ENCODE data around the gene ATOH8.
A peak's percentile ranks its signal among the peaks of the same experiment; 100 is the strongest.

ATOH8 gene

GRCh38 chr2:85718885-85719492, 34.8 kb upstream of the ATOH8 start:
- DNase-seq (ENCODE audit: extremely low read depth in 1 of 2, low read depth in 1 of 2): no peak

- no peak for DNase-seq (ENCODE audit: extremely low read depth in 1 of 2, low read depth in 1 of 2)
Measured at GRCh38 chr2:85719609-85720240, 34.1 kb upstream of the ATOH8 start.

GRCh38 chr2:85720533-85720932, 33.3 kb upstream of the ATOH8 start:
- DNase-seq (ENCODE audit: extremely low read depth in 1 of 2, low read depth in 1 of 2): no peak

GRCh38 chr2:85721641-85722040, 32.1 kb upstream of the ATOH8 start:
- DNase-seq (ENCODE audit: extremely low read depth in 1 of 2, low read depth in 1 of 2): no peak

- DNase-seq (ENCODE audit: extremely low read depth in 1 of 2, low read depth in 1 of 2): no peak
Measured at GRCh38 chr2:85722519-85722918, 31.3 kb upstream of the ATOH8 start.

GRCh38 chr2:85723707-85724360, 30.0 kb upstream of the ATOH8 start:
- DNase-seq (ENCODE audit: extremely low read depth in 1 of 2, low read depth in 1 of 2): no peak

- no peak for DNase-seq (ENCODE audit: extremely low read depth in 1 of 2, low read depth in 1 of 2)
Measured at GRCh38 chr2:85724731-85725181, 29.0 kb upstream of the ATOH8 start.

GRCh38 chr2:85725451-85725850, 28.3 kb upstream of the ATOH8 start:
- DNase-seq (ENCODE audit: extremely low read depth in 1 of 2, low read depth in 1 of 2): no peak

- no peak for DNase-seq (ENCODE audit: extremely low read depth in 1 of 2, low read depth in 1 of 2)
Measured at GRCh38 chr2:85727798-85728197, 26.0 kb upstream of the ATOH8 start.

- no peak for DNase-seq (ENCODE audit: extremely low read depth in 1 of 2, low read depth in 1 of 2)
Measured at GRCh38 chr2:85728342-85728741, 25.4 kb upstream of the ATOH8 start.

GRCh38 chr2:85728883-85729824, 24.6 kb upstream of the ATOH8 start:
- DNase-seq (ENCODE audit: extremely low read depth in 1 of 2, low read depth in 1 of 2): peak in 1 of 2 donors; percentile 63

GRCh38 chr2:85729825-85730510, 23.8 kb upstream of the ATOH8 start:
- DNase-seq (ENCODE audit: extremely low read depth in 1 of 2, low read depth in 1 of 2): no peak

- no peak for DNase-seq (ENCODE audit: extremely low read depth in 1 of 2, low read depth in 1 of 2)
Measured at GRCh38 chr2:85730686-85731230, 23.0 kb upstream of the ATOH8 start.

- DNase-seq (ENCODE audit: extremely low read depth in 1 of 2, low read depth in 1 of 2): no peak
Measured at GRCh38 chr2:85731606-85732005, 22.2 kb upstream of the ATOH8 start.

GRCh38 chr2:85732467-85733120, 21.2 kb upstream of the ATOH8 start:
- no peak for DNase-seq (ENCODE audit: extremely low read depth in 1 of 2, low read depth in 1 of 2)

- DNase-seq (ENCODE audit: extremely low read depth in 1 of 2, low read depth in 1 of 2): no peak
Measured at GRCh38 chr2:85733121-85733960, 20.4 kb upstream of the ATOH8 start.

GRCh38 chr2:85734015-85734414, 19.8 kb upstream of the ATOH8 start:
- no peak for DNase-seq (ENCODE audit: extremely low read depth in 1 of 2, low read depth in 1 of 2)

GRCh38 chr2:85734942-85735608, 18.7 kb upstream of the ATOH8 start:
- no peak for DNase-seq (ENCODE audit: extremely low read depth in 1 of 2, low read depth in 1 of 2)

Measured in activated CD8-positive, alpha-beta memory T cell treated with anti-CD3 and anti-CD28 coated beads for 1 hour (primary cell).